Hematopoietic multipotent progenitor cell (in vitro differentiated cells): ENCODE measurements around the gene TAF11. TPM values are rescaled to one million over a fixed set of nuclear protein-coding genes. Genes with fewer than 3 reads are reported as not detected.
"Not testable (repeated sequence)": the region's sequence is repeated elsewhere in the genome, so short reads cannot be mapped to it uniquely, and the experiment has no call there.

Experiments used
- DNase-seq, 3 donors: peaks; one replicate each; pipeline ENCODE4 v3.0.0-alpha.2; 2011 to 2015; ENCODE audit warnings: low read depth in 2 of 3, low spot score in 2 of 3
- total RNA-seq: library from RNA; depleted of rRNA; stranded (reverse); fragments of >200 nt; gene quantifications from one replicate; pipeline ENCODE4 v1.2.3, GENCODE V29; 2012

The TAF11 gene, protein sequence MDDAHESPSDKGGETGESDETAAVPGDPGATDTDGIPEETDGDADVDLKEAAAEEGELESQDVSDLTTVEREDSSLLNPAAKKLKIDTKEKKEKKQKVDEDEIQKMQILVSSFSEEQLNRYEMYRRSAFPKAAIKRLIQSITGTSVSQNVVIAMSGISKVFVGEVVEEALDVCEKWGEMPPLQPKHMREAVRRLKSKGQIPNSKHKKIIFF
- total RNA-seq, result 10.8 TPM

DNA sequence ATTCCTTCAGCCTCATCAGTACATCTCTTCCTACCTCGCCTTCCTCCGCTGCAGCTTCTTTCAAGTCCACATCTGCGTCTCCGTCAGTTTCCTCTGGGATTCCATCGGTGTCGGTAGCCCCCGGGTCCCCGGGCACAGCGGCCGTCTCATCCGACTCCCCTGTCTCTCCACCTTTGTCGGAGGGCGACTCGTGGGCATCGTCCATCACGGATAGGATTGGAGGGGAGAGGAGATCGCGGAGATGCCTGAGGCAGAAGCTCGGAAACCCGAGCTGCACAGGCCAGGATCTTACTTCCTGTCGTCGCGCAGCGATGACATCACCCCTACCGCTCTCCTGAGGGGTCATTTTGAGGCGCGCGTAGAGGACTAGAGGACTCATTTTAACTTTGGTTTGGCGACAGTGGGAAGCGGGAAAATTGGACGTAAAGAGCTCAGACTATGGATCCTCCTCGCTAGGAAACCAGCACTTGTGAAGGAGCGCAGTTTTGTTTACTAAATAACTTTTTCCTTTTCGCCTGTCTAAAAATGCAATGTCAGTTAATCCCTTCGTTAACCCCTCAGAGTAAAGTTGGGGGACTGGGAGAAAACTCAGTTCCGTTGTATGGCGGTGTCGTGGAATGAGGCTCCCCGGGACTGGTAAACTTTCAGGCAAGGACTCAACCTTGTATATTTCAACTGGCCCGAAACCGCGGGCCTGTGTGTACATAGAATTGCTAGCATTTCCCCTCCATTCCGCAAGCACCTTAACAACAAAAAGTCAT lies at the start of gene TAF11:
TSS of gene TAF11 (minus strand) at position 290 of the 761 bp plus-strand sequence. CDS start at position 205, 85 bp downstream.
- peak; percentile 85 to 94 (median 94) for DNase-seq

DNA sequence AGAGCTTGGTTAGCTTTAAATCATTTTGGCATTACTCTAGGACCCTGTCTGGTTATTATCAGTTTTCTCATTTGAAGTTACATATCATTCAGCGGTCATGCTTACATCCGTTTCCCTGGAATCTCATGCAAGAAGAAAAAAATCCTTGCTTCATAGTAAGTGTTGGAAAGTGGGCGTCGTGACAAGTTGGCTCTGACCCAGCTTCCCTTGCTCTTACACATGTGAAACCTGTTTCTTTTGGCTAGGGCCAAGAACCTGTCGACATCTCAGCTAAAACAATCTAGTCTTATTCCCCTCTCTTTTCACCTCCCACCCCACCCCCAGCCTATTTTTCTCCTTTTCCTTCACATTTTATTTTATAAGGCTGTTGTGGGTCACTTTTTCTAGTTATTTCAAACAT lies 46.7 kb upstream of the TAF11 start:
- peak in 1 of 3 donors; percentile 23 for DNase-seq

- DNase-seq, result not testable (repeated sequence)
These were observed 44.4 kb upstream of the TAF11 start for GRCh38 chr6:34932202-34932601.

DNA sequence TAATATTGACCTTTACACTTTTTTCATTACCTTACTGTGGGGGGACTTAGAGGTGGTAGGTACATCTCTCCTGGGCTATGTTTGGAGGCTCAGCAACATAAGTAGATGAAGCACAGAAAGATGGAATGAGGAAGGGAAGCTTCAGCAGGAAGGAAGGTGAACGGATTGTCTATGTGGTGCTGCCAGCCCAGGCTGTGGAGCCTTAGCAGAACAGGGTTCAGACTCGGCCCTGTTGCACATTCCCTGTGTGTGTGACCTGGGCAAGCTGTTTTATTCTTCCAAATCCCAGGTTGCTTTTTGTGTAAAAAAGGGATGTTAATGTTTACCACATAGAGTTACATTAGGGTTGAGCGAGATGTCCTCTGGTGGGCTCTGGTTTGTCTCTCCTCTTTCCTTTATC lies 42.4 kb upstream of the TAF11 start:
- DNase-seq, result no peak

DNA sequence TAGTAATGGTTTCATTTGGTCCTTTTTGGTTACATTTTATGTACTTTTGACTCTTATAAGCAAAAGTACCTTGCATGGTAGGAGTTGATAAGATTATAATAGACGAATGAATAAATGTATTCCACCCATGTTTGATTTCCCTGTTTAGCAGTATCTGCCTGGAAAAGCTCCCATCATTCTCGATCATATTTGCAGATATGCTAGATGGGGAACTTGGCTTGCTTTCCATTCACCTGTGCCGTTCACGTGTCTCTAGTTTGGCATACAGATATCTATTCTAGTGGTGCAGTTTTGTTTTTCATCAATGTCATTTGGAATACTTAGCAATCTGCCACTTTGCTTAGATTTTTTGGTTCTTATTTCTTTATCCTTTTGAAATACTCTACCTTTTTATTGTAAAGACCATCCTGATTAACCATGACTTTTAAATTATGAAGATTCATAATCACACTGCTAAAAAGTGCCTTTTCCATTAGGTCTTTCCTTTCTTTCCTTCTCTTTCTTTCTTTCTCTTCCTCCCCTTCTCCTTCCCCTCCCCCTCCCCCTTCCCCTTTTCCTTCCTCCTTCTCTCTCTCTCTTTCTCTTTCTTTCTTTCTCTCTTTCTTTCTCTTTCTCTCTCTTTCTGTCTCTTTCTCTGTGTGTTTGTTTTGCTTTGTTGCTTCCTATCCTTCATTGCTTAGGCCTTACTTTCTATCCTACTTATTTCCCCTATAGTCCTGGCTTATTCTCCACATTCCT lies 41.6 kb upstream of the TAF11 start:
- DNase-seq, result no peak

GRCh38 chr6:34928695-34929094 lies 40.9 kb upstream of the TAF11 start:
- DNase-seq, result no peak

DNA sequence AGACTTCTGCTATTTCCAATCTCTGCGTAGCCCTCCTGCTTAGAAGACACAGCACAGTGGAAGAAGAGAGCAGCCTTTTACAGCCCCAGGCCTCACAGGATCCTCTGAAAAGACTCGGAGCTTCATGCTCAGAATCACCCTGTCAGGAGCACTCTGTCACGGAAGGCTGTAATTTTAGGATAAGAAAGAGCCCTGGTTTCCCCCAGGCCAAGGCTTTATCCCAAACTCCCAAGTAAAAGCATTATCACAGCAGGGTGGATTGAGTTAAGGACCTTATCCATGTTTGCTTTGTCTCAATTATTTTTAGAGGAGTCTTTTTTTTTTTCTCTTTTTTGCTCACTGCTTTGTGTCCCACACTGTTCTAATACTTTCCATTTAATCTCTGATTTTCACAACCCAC lies 40.4 kb upstream of the TAF11 start:
- no peak for DNase-seq

- DNase-seq, result no peak
These were observed 38.8 kb upstream of the TAF11 start for GRCh38 chr6:34926655-34927054.

- no peak for DNase-seq
These were observed 37.2 kb upstream of the TAF11 start for GRCh38 chr6:34924831-34925625.

DNA sequence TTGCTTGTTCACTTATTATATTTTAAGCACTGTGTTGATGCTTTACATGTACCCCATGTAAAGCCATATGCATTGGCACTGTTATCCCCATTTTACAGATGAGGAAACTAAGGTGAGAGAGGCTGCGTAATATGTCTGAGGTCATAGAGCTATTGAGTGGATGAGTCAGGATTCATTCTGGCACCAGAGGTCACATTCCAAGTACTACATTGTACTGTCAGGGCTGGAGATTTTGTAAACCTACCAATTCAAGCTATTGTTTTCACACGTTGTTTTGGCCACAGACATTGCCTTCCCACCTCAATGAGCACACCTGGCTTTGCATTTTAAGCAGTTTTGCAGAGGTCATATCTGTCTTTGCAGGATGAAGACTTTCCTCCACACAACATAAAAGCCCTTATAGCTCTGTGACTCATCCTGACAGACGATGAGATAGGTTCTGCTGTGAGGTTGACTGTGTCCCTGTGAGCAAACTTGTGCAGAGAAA lies 34.4 kb upstream of the TAF11 start:
- no peak for DNase-seq

- DNase-seq, result no peak
These were observed 32.3 kb upstream of the TAF11 start for GRCh38 chr6:34920097-34920496.

DNA sequence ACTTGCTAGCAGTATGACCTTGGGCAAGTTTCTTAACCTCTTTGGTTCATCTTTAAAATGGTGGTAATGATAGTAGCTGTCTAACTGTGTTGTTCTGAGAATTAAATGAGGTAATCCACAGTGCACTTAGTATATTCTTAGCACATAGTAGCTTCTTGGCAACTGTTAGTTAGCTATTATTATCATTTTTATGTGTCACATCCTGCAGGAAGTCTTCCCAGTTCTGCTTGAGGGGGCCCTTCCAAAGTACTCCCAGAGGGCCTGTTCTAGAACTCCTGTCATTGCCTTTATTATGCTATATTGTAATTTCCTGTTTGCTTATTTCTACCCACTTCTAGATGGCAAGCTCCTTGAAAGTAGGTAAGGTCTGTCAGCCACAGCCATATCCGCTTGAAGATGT lies 31.8 kb upstream of the TAF11 start:
- DNase-seq, result no peak

DNA sequence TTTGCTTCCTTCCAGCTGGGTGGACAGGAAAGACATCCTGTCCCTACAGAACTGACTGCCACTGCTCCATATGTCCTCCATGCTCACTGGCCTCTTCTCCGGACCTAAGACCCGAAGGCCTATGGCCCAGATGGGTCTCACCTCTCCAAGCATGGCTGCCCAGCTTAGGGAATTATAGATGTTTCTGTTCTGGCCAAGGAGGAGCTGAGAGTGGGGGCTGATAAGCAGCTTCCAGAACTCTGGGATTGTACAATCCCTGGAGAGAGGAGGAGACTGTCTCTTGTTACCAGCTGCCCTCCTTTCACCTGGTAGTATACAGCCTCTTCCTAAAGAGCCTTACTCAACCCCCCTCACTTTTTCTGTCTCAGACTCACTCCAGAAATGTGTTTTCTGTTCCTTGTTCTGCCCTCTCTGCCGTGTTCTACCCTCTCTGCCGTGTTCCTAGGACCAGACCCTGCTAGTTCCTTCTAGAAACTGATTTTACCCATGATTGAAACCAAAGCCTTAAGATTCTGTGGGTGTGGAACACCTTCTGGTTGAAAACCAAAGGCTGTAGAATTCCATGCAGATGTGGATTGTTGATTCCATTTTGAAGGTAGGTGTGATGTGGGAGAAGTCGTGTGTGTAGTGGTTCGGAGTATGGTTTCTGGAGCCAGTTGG lies 29.9 kb upstream of the TAF11 start:
- DNase-seq, result no peak

GRCh38 chr6:34916348-34916967 lies 28.6 kb upstream of the TAF11 start:
- DNase-seq, result no peak

- DNase-seq, result no peak
These were observed 26.5 kb upstream of the TAF11 start for GRCh38 chr6:34914358-34914757.

- DNase-seq, result peak; percentile 13 to 70 (median 69)
These were observed 25.0 kb upstream of the TAF11 start for GRCh38 chr6:34912715-34913464.

- no peak for DNase-seq
These were observed 24.0 kb upstream of the TAF11 start for GRCh38 chr6:34911822-34912221.

DNA sequence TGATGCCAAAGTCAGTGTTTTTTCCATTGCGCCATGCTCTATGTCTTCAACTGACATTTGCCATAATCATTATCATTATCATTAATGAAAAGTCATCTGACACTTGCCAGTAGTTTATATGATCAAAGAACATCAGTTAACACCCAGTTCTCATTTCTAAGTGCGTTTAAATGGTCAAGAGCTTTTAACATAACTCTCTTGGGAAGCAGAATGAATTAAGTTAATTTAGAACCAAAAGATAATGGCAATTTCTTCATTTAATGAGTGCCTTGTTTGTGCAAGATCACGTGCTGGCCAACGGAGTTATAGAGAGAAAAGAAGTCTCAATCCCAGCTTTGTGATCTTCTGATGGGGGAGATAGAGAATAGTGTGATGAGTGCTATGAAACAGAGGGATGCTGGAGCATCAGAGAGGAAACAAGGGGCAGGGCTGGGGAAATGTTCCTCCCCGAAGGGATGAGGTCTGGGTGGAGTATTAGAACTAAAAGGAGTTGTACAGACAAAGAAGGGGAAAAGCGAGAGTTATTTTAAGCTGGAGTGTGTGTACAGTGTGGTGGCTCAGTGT lies 21.6 kb upstream of the TAF11 start:
- DNase-seq, result no peak

- no peak for DNase-seq
These were observed 20.4 kb upstream of the TAF11 start for GRCh38 chr6:34908194-34908593.
